PFSK-1 (cell line): ENCODE results near the gene RALBP1.

ENCODE experiments used
- FOXP2 ChIP-seq: optimal IDR thresholded peaks from 2 replicates; pipeline ENCODE3; 2011; ENCODE audit warnings: borderline replicate concordance, control low read depth, inconsistent platforms; ENCODE audit not compliant: insufficient read depth; ENCODE audit errors: extremely low read length, extremely low read depth
- POLR2AphosphoS5 ChIP-seq: IDR thresholded peaks from 2 replicates; pipeline ENCODE4 v1.6.1; 2012; ENCODE audit warnings: low read depth, mild to moderate bottlenecking, control low read depth, low read length, moderate library complexity
- REST ChIP-seq, 2 experiments: IDR thresholded peaks; 2 replicates each; pipeline versions ENCODE4 v1.6.1 to v1.8.0; 2011 to 2012; ENCODE audit warnings: low read depth in 2 of 2, low read length in 2 of 2, control low read depth in 1 of 2, inconsistent platforms in 1 of 2, mild to moderate bottlenecking in 1 of 2, moderate library complexity in 1 of 2; ENCODE audit not compliant: insufficient read depth in 1 of 2
- SIN3A ChIP-seq: IDR thresholded peaks from 2 replicates; pipeline ENCODE4 v1.6.1; 2012; ENCODE audit warnings: mild to moderate bottlenecking, low read length, moderate library complexity, borderline replicate concordance; ENCODE audit not compliant: insufficient read depth
- TAF1 ChIP-seq: IDR thresholded peaks from 2 replicates; pipeline ENCODE4 v1.6.1; 2012; ENCODE audit warnings: low read length, control low read depth, borderline replicate concordance; ENCODE audit not compliant: insufficient read depth

RALBP1 gene

DNA sequence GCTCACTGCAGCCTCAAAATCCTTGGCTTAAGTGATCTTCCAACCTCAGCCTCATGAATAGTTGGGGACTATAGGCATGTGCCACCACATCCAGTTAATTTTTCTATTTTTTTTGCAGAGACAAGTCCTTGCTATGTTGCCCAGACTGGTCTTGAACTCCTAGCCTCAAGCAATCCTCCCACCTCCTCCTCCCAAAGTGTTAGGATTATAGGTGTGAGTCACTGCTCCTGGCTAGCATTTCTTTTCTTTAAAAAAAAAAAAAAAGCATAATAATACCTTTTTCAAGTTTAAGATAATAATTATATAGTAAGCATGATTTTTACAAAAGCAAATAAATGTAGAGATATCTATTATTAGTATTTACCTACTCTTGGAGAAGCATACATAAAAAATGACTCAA lies 103.0 kb downstream of the RALBP1 start:
- TF ChIP-seq FOXP2 (no peak), REST (IDR thresholded peaks at IDR 0.05; ENCODE audit: insufficient read depth in 1 of 2, low read depth in 2 of 2, low read length in 2 of 2) (no peak), SIN3A (no peak), TAF1 (no peak), POLR2AphosphoS5 (no peak)

GRCh38 chr18:9581667-9582066 lies 106.4 kb downstream of the RALBP1 start:
- TF ChIP-seq TAF1: no peak
- TF ChIP-seq REST (IDR thresholded peaks at IDR 0.05; ENCODE audit: insufficient read depth in 1 of 2, low read depth in 2 of 2, low read length in 2 of 2): no peak
- no peak for TF ChIP-seq POLR2AphosphoS5
- no peak for TF ChIP-seq SIN3A
- no peak for TF ChIP-seq FOXP2

DNA sequence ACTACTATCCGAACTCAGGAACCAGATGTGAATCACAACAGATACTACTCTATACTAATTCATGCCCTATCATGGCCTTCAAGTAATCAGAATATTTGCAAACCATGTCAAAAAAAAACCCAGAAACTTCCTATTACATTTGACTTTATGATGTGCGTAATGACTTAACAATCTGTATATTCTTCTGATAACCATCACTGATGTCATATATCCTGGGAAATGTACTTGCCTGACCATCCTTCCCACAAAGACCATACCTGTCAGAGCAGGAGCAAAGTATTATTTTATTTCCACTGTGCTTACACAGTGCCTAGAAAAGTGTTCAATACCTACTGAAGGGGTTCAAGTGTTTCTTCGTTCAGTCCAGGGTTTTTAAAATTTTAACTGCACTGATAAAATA lies 111.5 kb downstream of the RALBP1 start:
- no peak for TF ChIP-seq TAF1
- TF ChIP-seq SIN3A: no peak
- TF ChIP-seq FOXP2: no peak
- TF ChIP-seq REST (IDR thresholded peaks at IDR 0.05; ENCODE audit: insufficient read depth in 1 of 2, low read depth in 2 of 2, low read length in 2 of 2): no peak
- no peak for TF ChIP-seq POLR2AphosphoS5
